Panc1 (cell line): ENCODE data around the gene MYEOV.

Experiments used
- CTCF ChIP-seq: fragments of 450-650 bp; IDR thresholded peaks from 2 replicates; pipeline ENCODE4 v1.5.1; 2017; ENCODE audit warnings: mild to moderate bottlenecking
- POLR2AphosphoS5 ChIP-seq: IDR thresholded peaks from 2 replicates; pipeline ENCODE4 v1.6.1; 2012; ENCODE audit warnings: mild to moderate bottlenecking, low read depth, low read length, moderate library complexity
- REST ChIP-seq, 2 experiments: IDR thresholded peaks; 2 replicates each; pipeline ENCODE4 v1.6.1; 2011 to 2012; ENCODE audit warnings: low read depth in 2 of 2, control low read depth in 1 of 2, low read length in 1 of 2, mild to moderate bottlenecking in 1 of 2, moderate library complexity in 1 of 2; ENCODE audit not compliant: insufficient read depth in 1 of 2
- SIN3A ChIP-seq: IDR thresholded peaks from 2 replicates; pipeline ENCODE4 v1.6.1; 2012; ENCODE audit warnings: low read depth, mild to moderate bottlenecking, low read length, moderate library complexity, borderline replicate concordance; ENCODE audit not compliant: insufficient read depth

- TF ChIP-seq CTCF: no peak
- no peak for TF ChIP-seq POLR2AphosphoS5
- TF ChIP-seq REST (IDR thresholded peaks at IDR 0.05; ENCODE audit: insufficient read depth in 1 of 2, low read depth in 2 of 2, low read length in 1 of 2): no peak
- TF ChIP-seq SIN3A: no peak
These were observed 7.3 kb upstream of the MYEOV start for GRCh38 chr11:69286374-69287371.
